RWPE2 (cell line): ENCODE data around the gene OGA.
A peak's percentile ranks its signal among the peaks of the same experiment; 100 is the strongest.
"Not testable (repeated sequence)": the region's sequence is repeated elsewhere in the genome, so short reads cannot be mapped to it uniquely, and the experiment has no call there.

Experiments
- ATAC-seq: fragments of 200-7000 bp; cut with Tn5 transposase; 3 replicates; pipeline ENCODE4 v1.9.1; 2021; ENCODE audit warnings: low read depth
- DNase-seq: peaks from one replicate; pipeline ENCODE4 v3.0.0-alpha.2; 2020; ENCODE audit warnings: low spot score
- H3K27ac ChIP-seq: fragments of 450-650 bp; 2 replicates; pipeline ENCODE4 v1.5.1; 2017; ENCODE audit warnings: mild to moderate bottlenecking; ENCODE audit not compliant: poor library complexity, severe bottlenecking
- H3K27me3 ChIP-seq: fragments of 250-450 bp; sonication (Bioruptor Pico); 2 replicates; pipeline ENCODE4 v1.5.1; 2021; ENCODE audit warnings: mild to moderate bottlenecking, moderate library complexity; ENCODE audit not compliant: insufficient read depth, poor library complexity, severe bottlenecking
- H3K36me3 ChIP-seq: fragments of 250-450 bp; sonication (Bioruptor Pico); 2 replicates; pipeline ENCODE4 v1.5.1; 2020; ENCODE audit warnings: low read depth, mild to moderate bottlenecking, moderate library complexity
- H3K4me1 ChIP-seq: fragments of 250-450 bp; sonication (Bioruptor Pico); 2 replicates; pipeline ENCODE4 v1.5.1; 2021; ENCODE audit warnings: mild to moderate bottlenecking, moderate library complexity; ENCODE audit not compliant: insufficient read depth, poor library complexity, severe bottlenecking
- H3K4me3 ChIP-seq: fragments of 250-450 bp; sonication (Bioruptor Pico); 2 replicates; pipeline ENCODE4 v1.5.1; 2021; ENCODE audit warnings: mild to moderate bottlenecking, moderate library complexity; ENCODE audit not compliant: severe bottlenecking
- H3K9me3 ChIP-seq: fragments of 250-450 bp; sonication (Bioruptor Pico); 2 replicates; pipeline ENCODE4 v1.5.1; 2021; ENCODE audit warnings: mild to moderate bottlenecking, moderate library complexity; ENCODE audit not compliant: severe bottlenecking
- TF ChIP-seq, protein P1 (sequence below): fragments of 450-650 bp; IDR thresholded peaks from one replicate; pipeline ENCODE4 v1.5.1; 2017; ENCODE audit warnings: mild to moderate bottlenecking, moderate library complexity; ENCODE audit not compliant: poor library complexity, severe bottlenecking

Gene OGA

GRCh38 chr10:101793526-101793925 lies 24.7 kb downstream of the OGA start:
- Histone ChIP-seq H3K9me3 (no peaks in the 10 kb centered on the region), H3K27me3 (no peaks in the 10 kb centered on the region), H3K27ac (no peak overlapping the region), H3K36me3 (peaks cover 100% of the 10 kb centered on the region), H3K4me1 (no peaks in the 10 kb centered on the region), H3K4me3 (no peak overlapping the region)
- no peak for DNase-seq
- TF ChIP-seq, protein P1, sequence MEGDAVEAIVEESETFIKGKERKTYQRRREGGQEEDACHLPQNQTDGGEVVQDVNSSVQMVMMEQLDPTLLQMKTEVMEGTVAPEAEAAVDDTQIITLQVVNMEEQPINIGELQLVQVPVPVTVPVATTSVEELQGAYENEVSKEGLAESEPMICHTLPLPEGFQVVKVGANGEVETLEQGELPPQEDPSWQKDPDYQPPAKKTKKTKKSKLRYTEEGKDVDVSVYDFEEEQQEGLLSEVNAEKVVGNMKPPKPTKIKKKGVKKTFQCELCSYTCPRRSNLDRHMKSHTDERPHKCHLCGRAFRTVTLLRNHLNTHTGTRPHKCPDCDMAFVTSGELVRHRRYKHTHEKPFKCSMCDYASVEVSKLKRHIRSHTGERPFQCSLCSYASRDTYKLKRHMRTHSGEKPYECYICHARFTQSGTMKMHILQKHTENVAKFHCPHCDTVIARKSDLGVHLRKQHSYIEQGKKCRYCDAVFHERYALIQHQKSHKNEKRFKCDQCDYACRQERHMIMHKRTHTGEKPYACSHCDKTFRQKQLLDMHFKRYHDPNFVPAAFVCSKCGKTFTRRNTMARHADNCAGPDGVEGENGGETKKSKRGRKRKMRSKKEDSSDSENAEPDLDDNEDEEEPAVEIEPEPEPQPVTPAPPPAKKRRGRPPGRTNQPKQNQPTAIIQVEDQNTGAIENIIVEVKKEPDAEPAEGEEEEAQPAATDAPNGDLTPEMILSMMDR, result no peak
- no peak for ATAC-seq

- Histone ChIP-seq H3K27ac (no peak overlapping the region), H3K4me1 (no peaks in the 10 kb centered on the region), H3K4me3 (no peak overlapping the region), H3K9me3 (no peaks in the 10 kb centered on the region), H3K27me3 (no peaks in the 10 kb centered on the region), H3K36me3 (peaks cover 100% of the 10 kb centered on the region)
- TF ChIP-seq, protein P1, result no peak
- ATAC-seq (no peak), DNase-seq (no peak)
These were observed 28.6 kb downstream of the OGA start for GRCh38 chr10:101789686-101790085.

DNA sequence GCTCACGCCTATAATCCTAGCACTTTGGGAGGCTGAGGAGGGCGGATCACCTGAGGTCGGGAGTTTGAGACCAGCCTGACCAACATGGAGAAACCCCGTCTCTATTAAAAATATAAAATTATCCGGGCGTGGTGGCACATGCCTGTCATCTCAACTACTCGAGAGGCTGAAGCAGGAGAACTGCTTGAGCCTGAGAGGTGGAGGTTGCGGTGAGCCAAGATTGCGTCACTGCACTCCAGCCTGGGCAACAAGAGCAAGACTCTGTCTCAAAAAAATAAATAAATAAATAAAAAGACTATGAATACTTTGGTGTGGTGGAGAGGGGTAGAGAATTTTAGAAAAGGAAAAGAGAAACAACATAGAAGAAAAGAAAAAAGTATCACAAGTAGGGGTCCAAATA lies 29.0 kb downstream of the OGA start:
- not testable (repeated sequence) for H3K4me1 ChIP-seq, H3K27me3 ChIP-seq, H3K27ac ChIP-seq, DNase-seq, H3K4me3 ChIP-seq, ATAC-seq, H3K9me3 ChIP-seq
- peaks cover 99% of the 10 kb centered on the region for H3K36me3 ChIP-seq

DNA sequence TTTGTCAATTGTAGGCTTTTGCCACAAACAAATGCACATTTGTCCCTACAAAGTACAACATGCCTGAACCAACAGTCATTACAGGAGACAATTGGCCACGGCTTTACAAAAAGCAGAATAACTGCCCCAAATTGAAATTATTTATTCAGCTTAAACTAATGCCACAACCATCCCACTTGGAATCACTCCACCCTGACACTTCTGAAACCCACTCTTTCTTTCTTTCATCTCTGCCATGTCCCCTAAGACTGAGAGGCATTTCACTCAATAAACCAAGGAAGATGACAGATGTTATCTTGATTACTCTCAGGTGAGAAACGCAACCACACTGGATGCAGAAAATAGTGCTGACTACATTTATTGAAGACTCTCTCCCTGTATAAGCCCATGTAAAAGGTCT lies 32.4 kb downstream of the OGA start:
- H3K36me3 ChIP-seq, result peaks cover 68% of the 10 kb centered on the region
- no peak for ATAC-seq

DNA sequence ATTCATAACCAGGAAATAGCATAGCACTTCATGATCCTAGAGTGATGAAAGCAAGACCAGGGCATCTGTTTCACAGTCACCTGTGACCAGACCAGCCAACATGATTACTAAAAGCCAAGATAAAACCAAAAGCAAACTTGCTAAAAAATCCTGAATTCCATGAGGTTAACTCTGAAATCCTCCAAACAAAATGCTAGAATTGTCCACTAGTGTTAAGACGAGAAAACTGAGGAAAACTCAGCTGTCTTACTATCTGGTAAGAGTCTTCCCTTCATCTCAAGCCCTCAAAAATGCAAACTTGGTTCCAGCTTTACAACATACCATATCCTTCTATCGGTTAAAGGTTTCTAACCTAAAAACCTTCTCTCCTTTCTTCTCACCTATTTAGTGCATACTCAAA lies 33.7 kb downstream of the OGA start:
- no peaks in the 10 kb centered on the region for H3K27me3 ChIP-seq
- peaks cover 56% of the 10 kb centered on the region for H3K36me3 ChIP-seq
- TF ChIP-seq, protein P1, result no peak
- peak overlapping the region; percentile 52 for H3K27ac ChIP-seq
- H3K9me3 ChIP-seq, result no peaks in the 10 kb centered on the region
- DNase-seq (no peak), ATAC-seq (no peak)
- H3K4me3 ChIP-seq, result no peak overlapping the region
- peaks cover 7% of the 10 kb centered on the region for H3K4me1 ChIP-seq

More for the DNA sequence above, 32.4 kb downstream of the OGA start:
- Histone ChIP-seq H3K27ac (no peak overlapping the region), H3K27me3 (no peaks in the 10 kb centered on the region), H3K4me1 (peaks cover 7% of the 10 kb centered on the region), H3K4me3 (no peak overlapping the region), H3K9me3 (no peaks in the 10 kb centered on the region)
- DNase-seq, result no peak
- TF ChIP-seq, protein P1, result no peak
